Activated naive CD4-positive, alpha-beta T cell treated with anti-CD3 and anti-CD28 coated beads, Interleukin-2, amount 10 ng/mL, durations not matched to agents 7 days and 5 days (primary cell): ENCODE data around the gene INTS3.

Source experiments
- CTCF ChIA-PET: fragments of 350-600 bp; sonication (Branson Sonifier 250); formaldehyde crosslinking; loops from one replicate; lab custom pipeline; 2021; ENCODE audit warnings: antibody characterized with exemption; lab: Charles Lee
- DNase-seq: peaks from one replicate; pipeline ENCODE4 v3.0.0-alpha.2; 2020
- H3K27ac Mint-ChIP-seq: one replicate; pipeline ENCODE4 v1.8.0; 2021; ENCODE audit warnings: mild to moderate bottlenecking, moderate library complexity, mixed read lengths
- H3K27me3 Mint-ChIP-seq: one replicate; pipeline ENCODE4 v1.8.0; 2021; ENCODE audit warnings: mild to moderate bottlenecking, mixed read lengths
- H3K36me3 Mint-ChIP-seq: one replicate; pipeline ENCODE4 v1.8.0; 2021; ENCODE audit warnings: mixed read lengths
- H3K4me1 Mint-ChIP-seq: one replicate; pipeline ENCODE4 v1.8.0; 2021; ENCODE audit warnings: mixed read lengths
- H3K4me3 Mint-ChIP-seq: one replicate; pipeline ENCODE4 v1.8.0; 2021; ENCODE audit warnings: mild to moderate bottlenecking, moderate library complexity, mixed read lengths
- H3K9me3 Mint-ChIP-seq: one replicate; pipeline ENCODE4 v1.8.0; 2021; ENCODE audit warnings: mixed read lengths

INTS3 gene

DNA sequence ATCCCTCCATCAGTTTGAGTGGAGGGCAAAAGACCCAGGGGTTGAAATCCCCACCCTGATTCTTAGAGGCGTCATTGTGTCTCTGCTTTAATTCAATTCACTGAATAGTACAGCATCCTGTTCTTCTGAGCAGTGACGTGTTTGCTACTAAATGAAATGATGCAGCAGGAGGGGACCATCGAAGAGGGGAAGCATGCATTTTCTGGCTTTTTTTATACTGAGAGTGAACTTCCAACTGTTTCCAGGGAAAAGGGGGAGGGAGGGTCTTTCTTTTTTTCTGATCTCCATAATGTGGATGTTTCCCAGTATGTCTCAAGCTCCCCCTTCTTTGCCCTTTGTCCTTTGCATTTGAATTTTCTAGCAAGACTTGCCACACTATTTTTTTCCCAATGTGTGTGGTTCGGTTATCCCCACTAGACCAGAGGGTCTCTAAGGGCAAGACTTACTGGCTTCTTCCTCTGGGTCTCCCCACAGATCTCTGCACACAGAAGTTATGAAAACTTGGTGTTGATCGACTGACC, 2.7 kb downstream of the INTS3 start:
- CTCF ChIA-PET, result no interaction called here
- DNase-seq, result no peak
- peak overlapping the region; percentile 37 for H3K4me3 Mint-ChIP-seq
- H3K4me1 Mint-ChIP-seq, result peaks cover 42% of the 10 kb centered on the region
- no peaks in the 10 kb centered on the region for H3K9me3 Mint-ChIP-seq
- H3K27me3 Mint-ChIP-seq, result peaks cover 4% of the 10 kb centered on the region
- H3K27ac Mint-ChIP-seq, result peak overlapping the region; percentile 17
- H3K36me3 Mint-ChIP-seq, result peaks cover 29% of the 10 kb centered on the region

DNA sequence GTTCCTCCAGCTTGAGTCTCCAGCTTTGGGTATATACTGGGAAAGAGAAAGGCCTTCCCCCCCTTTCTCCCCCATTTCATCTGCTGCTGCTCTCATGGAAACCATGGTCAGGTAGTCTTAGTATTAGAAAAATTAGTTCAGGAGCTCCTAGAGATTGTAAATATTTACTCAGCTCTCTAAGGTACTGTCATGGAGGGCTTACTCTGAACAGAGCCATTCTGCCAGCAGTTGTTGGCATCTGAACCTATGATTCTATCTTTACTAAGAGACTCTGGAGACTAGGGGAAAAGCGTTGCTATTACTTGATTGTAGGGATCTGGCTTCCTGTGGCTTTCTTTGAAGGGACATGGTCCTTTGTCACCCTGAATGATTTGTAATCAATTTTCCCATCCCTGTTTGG, 6.1 kb downstream of the INTS3 start:
- no peak for DNase-seq
- H3K4me3 Mint-ChIP-seq, result no peak overlapping the region
- H3K36me3 Mint-ChIP-seq, result peaks cover 30% of the 10 kb centered on the region
- CTCF ChIA-PET, result interaction anchor here (1.3 to 1.4 kb wide), 2 partner anchors 15 to 39 kb away, joined by 3 to 4 read pairs; no protein-coding TSS in a partner anchor
- no peaks in the 10 kb centered on the region for H3K27me3 Mint-ChIP-seq
- H3K9me3 Mint-ChIP-seq, result no peaks in the 10 kb centered on the region
- H3K4me1 Mint-ChIP-seq, result peaks cover 31% of the 10 kb centered on the region
- H3K27ac Mint-ChIP-seq, result no peak overlapping the region

DNA sequence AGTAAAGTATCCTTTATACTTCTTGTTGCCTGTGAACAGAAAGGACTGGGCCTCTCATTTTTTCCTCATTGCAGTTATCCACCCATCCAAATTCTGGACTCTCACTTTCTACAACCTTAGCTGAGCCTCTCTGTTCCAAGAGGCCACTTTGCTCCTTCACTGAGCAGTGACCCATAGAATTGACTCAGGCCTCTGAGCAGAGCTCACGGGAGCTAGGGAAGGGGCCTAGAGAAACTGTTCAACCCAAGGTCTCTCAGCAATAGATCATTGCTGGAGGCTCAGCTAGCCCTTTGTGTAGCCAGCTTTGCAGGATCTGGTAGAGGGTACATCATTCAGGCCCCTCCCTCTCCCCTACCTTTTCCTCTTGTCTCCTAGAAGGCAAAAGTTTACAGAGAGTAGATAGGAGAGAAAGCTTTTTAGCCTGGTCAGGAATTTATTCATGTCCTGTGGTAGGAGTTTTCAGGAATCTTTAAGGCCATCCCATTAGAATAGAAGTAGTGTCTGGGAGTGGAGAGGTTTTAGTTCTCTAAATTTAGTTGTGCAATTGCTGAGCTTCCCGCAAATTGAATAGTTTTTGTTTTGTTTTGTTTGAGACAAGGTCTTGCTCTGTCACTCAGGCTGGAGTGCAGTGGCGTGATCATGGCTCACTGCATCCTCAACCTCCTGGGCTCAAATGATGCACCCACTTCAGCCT, 6.7 kb downstream of the INTS3 start:
- Mint-ChIP-seq H3K27me3 (no peaks in the 10 kb centered on the region), H3K9me3 (no peaks in the 10 kb centered on the region), H3K27ac (no peak overlapping the region), H3K4me1 (peaks cover 26% of the 10 kb centered on the region), H3K4me3 (no peak overlapping the region), H3K36me3 (peaks cover 26% of the 10 kb centered on the region)
- CTCF ChIA-PET, result interaction anchor here (1.0 to 1.4 kb wide), 3 partner anchors 14 to 62 kb away, joined by 3 to 4 read pairs (median 3); no protein-coding TSS in a partner anchor
- DNase-seq, result no peak

DNA sequence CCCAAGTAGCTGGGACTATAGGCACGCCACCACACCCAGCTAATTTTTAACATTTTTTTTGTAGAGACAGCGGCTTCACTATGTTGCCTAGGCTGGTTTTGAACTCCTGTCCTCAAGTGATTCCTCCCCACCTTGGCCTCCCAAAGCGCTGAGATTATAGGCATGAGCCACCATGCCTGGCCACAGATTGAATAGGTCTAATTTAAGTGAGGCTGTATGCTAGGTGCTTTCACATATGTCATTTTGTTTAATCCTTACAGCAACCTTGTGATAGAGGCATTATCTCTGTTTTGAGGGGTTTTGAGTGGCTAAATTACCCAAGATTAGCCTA, 7.2 kb downstream of the INTS3 start:
- H3K4me3 Mint-ChIP-seq, result no peak overlapping the region
- no peak for DNase-seq
- CTCF ChIA-PET, result interaction anchor here (1.0 to 1.3 kb wide), 3 partner anchors 38 to 86 kb away, joined by 3 read pairs; no protein-coding TSS in a partner anchor

DNA sequence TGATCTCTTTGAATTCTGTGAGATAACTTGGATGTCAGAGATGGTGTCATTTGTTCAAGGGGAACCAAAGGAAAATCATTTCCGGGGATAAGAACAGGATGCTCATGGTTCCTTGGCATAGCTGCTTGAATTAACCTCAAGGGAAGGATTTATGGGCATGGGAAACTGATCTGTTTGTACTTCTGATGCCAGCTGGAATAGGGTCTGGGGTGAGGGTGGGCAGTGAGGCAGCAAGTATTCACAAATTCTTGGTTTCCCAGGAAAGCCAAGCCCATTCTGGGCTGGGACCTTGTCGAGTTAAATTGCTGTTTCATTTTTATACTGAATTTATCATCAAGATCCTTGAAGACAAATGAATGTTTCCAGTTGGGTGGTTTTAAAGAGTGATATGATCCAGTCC, 14.1 kb downstream of the INTS3 start:
- no peak for DNase-seq
- Mint-ChIP-seq H3K9me3 (no peaks in the 10 kb centered on the region), H3K4me3 (no peak overlapping the region), H3K36me3 (peaks cover 43% of the 10 kb centered on the region), H3K27ac (no peak overlapping the region), H3K4me1 (peaks cover 4% of the 10 kb centered on the region), H3K27me3 (no peaks in the 10 kb centered on the region)
- CTCF ChIA-PET, result interaction anchor here (1.5 kb wide), 1 partner anchor 10 kb away, joined by 3 read pairs; no protein-coding TSS in a partner anchor

More for the DNA sequence above, 7.2 kb downstream of the INTS3 start:
- H3K4me1 Mint-ChIP-seq, result peaks cover 22% of the 10 kb centered on the region
- H3K9me3 Mint-ChIP-seq, result no peaks in the 10 kb centered on the region
- no peaks in the 10 kb centered on the region for H3K27me3 Mint-ChIP-seq
- H3K36me3 Mint-ChIP-seq, result peaks cover 22% of the 10 kb centered on the region
- no peak overlapping the region for H3K27ac Mint-ChIP-seq

DNA sequence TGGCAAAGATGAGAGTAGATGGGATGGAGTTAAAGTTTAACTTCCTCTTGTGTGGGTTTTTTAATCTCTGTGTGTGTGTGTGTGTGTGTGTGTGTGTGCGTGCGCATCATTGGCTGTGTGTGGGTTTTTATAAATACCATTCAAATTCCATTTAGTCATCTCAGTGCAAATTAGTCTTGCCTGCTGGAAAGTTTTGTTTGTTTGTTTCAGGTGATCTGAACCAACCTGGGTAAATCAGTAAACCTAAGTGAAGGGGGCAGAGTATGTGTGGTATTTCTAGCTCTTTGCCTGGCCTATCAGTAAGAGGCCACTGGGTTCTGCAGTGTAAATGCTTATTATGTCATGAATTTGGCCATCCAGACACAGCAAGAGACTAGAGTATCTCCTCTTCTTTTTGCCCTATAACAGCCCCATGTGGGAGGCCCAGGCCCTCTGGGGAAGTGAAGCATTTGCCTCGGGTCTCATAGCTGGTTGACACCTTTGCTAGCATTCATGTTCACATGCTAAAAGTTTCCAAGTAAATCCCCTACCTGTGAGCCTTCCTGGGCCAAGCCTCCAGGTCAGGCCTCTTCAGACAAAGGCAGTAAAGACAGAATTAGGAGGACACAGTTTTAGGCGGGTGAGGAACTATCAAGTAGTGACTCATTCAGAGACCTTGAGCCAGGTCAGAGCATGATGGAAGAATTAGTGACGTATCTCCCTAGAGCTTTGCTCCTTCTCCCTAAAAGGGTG, 14.7 kb downstream of the INTS3 start:
- H3K9me3 Mint-ChIP-seq, result no peaks in the 10 kb centered on the region
- H3K27ac Mint-ChIP-seq, result no peak overlapping the region
- H3K4me3 Mint-ChIP-seq, result no peak overlapping the region
- no peaks in the 10 kb centered on the region for H3K27me3 Mint-ChIP-seq
- peaks cover 43% of the 10 kb centered on the region for H3K36me3 Mint-ChIP-seq
- CTCF ChIA-PET, result interaction anchor here (1.2 to 1.5 kb wide), 2 partner anchors 10 to 244 kb away, joined by 3 to 4 read pairs; partner anchors contain the start of gene RAB13
- no peak for DNase-seq
- peaks cover 4% of the 10 kb centered on the region for H3K4me1 Mint-ChIP-seq

DNA sequence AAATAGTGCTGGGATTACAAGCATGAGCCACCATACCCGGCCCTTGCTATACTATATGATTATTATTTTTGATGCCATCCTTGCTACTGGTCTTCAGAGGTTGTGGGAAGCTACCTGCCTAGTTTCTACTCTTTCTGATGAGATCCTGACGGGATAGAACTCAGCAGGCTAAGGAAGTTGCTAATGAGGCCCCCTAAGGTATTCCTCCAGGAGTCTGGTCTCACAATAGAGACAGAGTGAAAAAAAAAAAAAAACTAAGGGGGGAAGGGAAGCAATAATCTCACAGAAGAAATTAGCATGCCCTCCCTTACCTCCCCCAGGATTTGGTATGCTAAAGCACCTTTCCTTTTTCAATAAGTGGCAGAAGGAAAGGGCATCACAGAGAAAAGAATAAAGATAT, 17.6 kb downstream of the INTS3 start:
- H3K9me3 Mint-ChIP-seq, result no peaks in the 10 kb centered on the region
- CTCF ChIA-PET, result interaction anchor here (1.3 kb wide), 1 partner anchor 23 kb away, joined by 3 read pairs; no protein-coding TSS in a partner anchor

DNA sequence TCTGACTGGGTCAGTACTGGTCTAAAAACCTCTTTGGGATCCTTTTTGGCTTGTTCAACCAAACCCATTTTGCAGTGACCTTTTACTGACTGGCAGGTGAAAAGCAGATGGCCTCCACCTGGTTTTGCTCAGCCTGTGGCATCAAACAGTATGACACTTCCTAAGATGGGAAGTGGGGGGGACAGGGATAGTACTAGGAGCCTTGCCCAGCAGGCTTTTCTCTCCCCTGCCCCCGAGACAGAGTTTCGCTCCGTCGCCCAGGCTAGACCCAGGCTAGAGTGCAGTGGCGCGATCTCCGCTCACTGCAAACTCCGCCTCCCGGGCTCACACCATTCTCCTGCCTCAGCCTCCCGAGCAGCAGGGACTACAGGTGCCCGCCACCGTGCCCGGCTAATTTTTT, 18.3 kb downstream of the INTS3 start:
- no peaks in the 10 kb centered on the region for H3K27me3 Mint-ChIP-seq
- H3K4me1 Mint-ChIP-seq, result peaks cover 9% of the 10 kb centered on the region
- H3K4me3 Mint-ChIP-seq, result no peak overlapping the region
- CTCF ChIA-PET, result interaction anchor here (1.0 to 1.1 kb wide), 2 partner anchors 69 to 215 kb away, joined by 3 to 7 read pairs; no protein-coding TSS in a partner anchor
- H3K9me3 Mint-ChIP-seq, result no peaks in the 10 kb centered on the region
- H3K36me3 Mint-ChIP-seq, result peaks cover 53% of the 10 kb centered on the region
- no peak for DNase-seq
- no peak overlapping the region for H3K27ac Mint-ChIP-seq

More for the DNA sequence above, 17.6 kb downstream of the INTS3 start:
- no peak for DNase-seq
- no peak overlapping the region for H3K27ac Mint-ChIP-seq
- no peak overlapping the region for H3K4me3 Mint-ChIP-seq
- H3K36me3 Mint-ChIP-seq, result peaks cover 53% of the 10 kb centered on the region
- H3K4me1 Mint-ChIP-seq, result peaks cover 9% of the 10 kb centered on the region
- no peaks in the 10 kb centered on the region for H3K27me3 Mint-ChIP-seq

DNA sequence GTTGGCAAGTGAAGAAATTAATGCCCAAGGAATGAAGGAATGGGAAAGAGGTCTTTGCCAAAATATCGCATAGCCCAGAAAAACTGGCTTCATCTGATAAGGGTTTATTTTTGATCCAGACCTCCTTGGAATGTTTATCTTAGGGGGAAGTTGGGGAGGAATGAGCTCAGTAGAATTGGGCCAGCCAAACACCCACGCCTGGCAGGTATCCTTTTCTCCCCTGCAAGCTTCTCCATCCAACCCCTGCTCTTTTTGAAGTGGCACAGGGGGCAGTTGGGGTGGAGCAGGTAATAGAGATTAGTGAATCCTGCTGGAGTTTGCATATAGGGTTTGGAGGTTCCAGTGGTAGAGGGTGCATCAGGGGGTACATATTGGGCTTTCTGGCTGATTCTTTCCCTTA, 21.1 kb downstream of the INTS3 start:
- DNase-seq, result no peak
- no peaks in the 10 kb centered on the region for H3K9me3 Mint-ChIP-seq
- H3K4me3 Mint-ChIP-seq, result no peak overlapping the region
- peaks cover 5% of the 10 kb centered on the region for H3K4me1 Mint-ChIP-seq
- CTCF ChIA-PET, result interaction anchor here (0.6 to 4.6 kb wide), 7 partner anchors 12 to 238 kb away, joined by 3 to 27 read pairs (median 4); partner anchors contain the start of gene RAB13
- peaks cover 48% of the 10 kb centered on the region for H3K36me3 Mint-ChIP-seq
- no peaks in the 10 kb centered on the region for H3K27me3 Mint-ChIP-seq
- H3K27ac Mint-ChIP-seq, result no peak overlapping the region

DNA sequence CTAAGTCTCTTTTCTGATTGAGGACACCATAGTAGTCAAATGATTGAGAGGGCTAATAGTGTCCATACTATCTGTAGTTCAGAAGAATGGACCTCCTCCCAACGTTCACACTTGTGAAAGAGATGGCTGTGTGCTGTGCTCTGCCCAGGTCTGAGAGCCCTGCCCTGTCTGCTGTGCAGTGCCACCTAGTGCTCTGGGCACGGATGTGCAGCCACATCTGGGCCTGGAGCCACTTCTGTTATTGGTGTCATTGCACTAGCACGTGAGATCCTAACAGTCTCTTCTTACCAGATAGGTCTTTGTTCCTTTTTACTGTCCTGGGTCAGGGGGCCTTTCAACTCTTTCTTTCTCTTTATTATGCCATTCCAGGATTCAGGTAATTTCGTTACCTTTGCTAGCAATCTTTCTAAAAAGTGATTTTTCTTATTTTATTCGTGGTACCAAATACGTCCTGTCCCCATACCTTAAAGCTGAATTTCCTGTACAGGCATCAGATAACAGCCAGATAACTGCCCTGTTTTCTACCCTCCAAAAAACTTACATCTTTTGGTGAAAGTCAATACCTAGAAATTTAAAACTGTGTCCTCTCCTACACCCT, 21.7 kb downstream of the INTS3 start:
- Mint-ChIP-seq H3K9me3 (no peaks in the 10 kb centered on the region), H3K4me3 (no peak overlapping the region), H3K27ac (no peak overlapping the region), H3K27me3 (no peaks in the 10 kb centered on the region), H3K4me1 (peaks cover 5% of the 10 kb centered on the region), H3K36me3 (peaks cover 49% of the 10 kb centered on the region)
- CTCF ChIA-PET, result interaction anchor here (1.1 to 4.6 kb wide), 4 partner anchors 73 to 239 kb away, joined by 3 to 27 read pairs (median 4); no protein-coding TSS in a partner anchor
- peak; percentile 86 for DNase-seq

DNA sequence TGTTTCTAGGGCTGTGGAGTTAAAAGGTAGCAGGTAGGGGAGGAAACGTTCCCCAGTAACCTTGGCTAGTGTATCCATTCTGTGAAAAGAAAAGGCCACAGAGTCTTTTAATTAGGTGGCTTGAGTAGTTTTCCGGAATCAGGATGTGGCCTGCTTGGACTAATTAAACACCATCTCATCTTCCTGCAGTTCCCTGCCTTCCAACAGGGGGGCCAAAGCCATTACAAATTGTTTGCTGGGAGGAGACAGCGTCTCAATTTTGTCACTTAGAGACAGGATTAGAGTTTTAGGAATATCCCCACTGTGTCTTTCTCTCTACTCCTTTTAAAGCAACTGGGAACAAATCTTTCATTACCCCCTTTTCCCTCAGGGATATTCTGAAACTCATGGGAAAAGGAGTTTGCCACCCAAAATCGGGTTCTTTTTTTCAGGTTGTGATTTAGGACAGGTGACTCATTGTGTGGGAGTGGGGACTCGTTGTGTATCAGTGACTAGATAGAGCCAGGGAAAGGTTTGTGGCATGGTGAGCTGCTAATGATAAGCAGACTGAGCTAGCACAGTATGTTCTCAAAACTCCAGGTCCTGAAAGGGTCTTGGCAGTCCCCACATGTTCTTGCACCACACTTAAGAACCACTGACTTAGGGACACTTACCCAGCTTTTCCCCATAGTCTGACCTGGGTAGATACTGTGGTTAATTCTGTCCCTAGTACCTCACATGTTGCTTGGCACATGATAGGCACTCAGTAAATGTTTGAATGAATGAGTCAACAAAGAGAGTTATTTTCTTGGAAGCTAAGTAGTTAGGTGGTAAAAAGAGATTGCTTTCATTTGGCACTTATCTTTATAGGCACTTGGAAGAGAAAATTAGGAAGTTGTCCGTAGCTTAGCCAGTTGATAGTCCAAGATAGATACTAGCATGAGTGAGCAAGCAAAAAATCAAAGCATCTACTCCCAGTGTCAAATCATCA, 22.5 kb downstream of the INTS3 start:
- peaks cover 54% of the 10 kb centered on the region for H3K36me3 Mint-ChIP-seq
- H3K4me3 Mint-ChIP-seq, result no peak overlapping the region
- peaks cover 5% of the 10 kb centered on the region for H3K4me1 Mint-ChIP-seq
- H3K9me3 Mint-ChIP-seq, result no peaks in the 10 kb centered on the region
- no peak overlapping the region for H3K27ac Mint-ChIP-seq
- CTCF ChIA-PET, result interaction anchor here (0.8 to 4.6 kb wide), 4 partner anchors 39 to 240 kb away, joined by 3 to 27 read pairs (median 3); no protein-coding TSS in a partner anchor
- DNase-seq, result no peak
- no peaks in the 10 kb centered on the region for H3K27me3 Mint-ChIP-seq

DNA sequence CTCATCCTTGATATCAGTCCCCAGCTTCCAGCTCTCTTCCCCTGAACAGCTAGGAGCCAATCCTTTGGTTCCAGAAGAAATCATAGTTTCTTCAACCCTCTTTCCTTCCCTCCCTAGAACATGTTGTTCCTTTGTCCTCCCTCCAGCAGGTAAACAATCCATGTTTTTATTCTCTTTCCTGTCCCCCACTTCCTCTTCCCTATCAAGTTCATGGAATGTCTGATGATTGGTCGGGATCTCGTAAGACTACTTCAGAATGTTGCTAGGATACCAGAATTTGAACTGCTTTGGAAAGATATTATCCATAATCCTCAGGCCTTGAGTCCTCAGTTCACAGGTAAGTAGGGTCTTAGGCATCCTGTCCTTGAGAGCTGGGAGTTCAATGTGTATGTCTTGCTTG, 24.2 kb downstream of the INTS3 start:
- CTCF ChIA-PET, result interaction anchor here (0.6 to 4.6 kb wide), 2 partner anchors 76 to 86 kb away, joined by 3 to 27 read pairs; no protein-coding TSS in a partner anchor
- no peak overlapping the region for H3K4me3 Mint-ChIP-seq
- H3K9me3 Mint-ChIP-seq, result no peaks in the 10 kb centered on the region
- H3K36me3 Mint-ChIP-seq, result peaks cover 54% of the 10 kb centered on the region
- no peak overlapping the region for H3K27ac Mint-ChIP-seq
- H3K4me1 Mint-ChIP-seq, result peaks cover 5% of the 10 kb centered on the region
- no peak for DNase-seq
- no peaks in the 10 kb centered on the region for H3K27me3 Mint-ChIP-seq
